GM23248 (cell line): ENCODE results near the gene OR4E1. TPM values are rescaled to one million over a fixed set of nuclear protein-coding genes. Genes with fewer than 3 reads are reported as not detected.

Experiments used
- DNase-seq: peaks from one replicate; pipeline ENCODE4 v3.0.0-alpha.2; 2015
- H2AFZ ChIP-seq: fragments of 200-600 bp; sonication (generic); 2 replicates; pipeline ENCODE4 v1.6.1; 2016; ENCODE audit warnings: antibody characterized with exemption
- H3F3A ChIP-seq: fragments of 200-600 bp; sonication (generic); 2 replicates; pipeline ENCODE4 v1.6.1; 2016; ENCODE audit warnings: mild to moderate bottlenecking, antibody characterized with exemption, mixed run types; ENCODE audit not compliant: insufficient read depth
- H3K27ac ChIP-seq: fragments of 200-600 bp; sonication (generic); 2 replicates; pipeline ENCODE4 v1.5.1; 2016; ENCODE audit warnings: mild to moderate bottlenecking
- H3K27me3 ChIP-seq: fragments of 200-600 bp; sonication (generic); replicated peaks from 2 replicates; pipeline ENCODE4 v1.6.1; 2016; ENCODE audit warnings: mild to moderate bottlenecking; ENCODE audit not compliant: insufficient read depth
- H3K36me3 ChIP-seq: fragments of 200-600 bp; sonication (generic); 2 replicates; pipeline ENCODE4 v1.6.1; 2016; ENCODE audit warnings: low read depth, mild to moderate bottlenecking
- H3K4me1 ChIP-seq: fragments of 200-600 bp; sonication (generic); 2 replicates; pipeline ENCODE4 v1.6.1; 2016; ENCODE audit warnings: mild to moderate bottlenecking; ENCODE audit not compliant: insufficient read depth
- H3K4me2 ChIP-seq: fragments of 200-600 bp; sonication (generic); one replicate; pipeline ENCODE4 v1.6.1; 2016; ENCODE audit warnings: mild to moderate bottlenecking; ENCODE audit not compliant: unreplicated experiment
- H3K4me3 ChIP-seq: fragments of 200-600 bp; sonication (generic); 2 replicates; pipeline ENCODE4 v1.5.1; 2016; ENCODE audit warnings: mild to moderate bottlenecking
- H3K79me2 ChIP-seq: fragments of 200-600 bp; sonication (generic); 2 replicates; pipeline ENCODE4 v1.6.1; 2016; ENCODE audit warnings: mild to moderate bottlenecking; ENCODE audit not compliant: insufficient read depth
- H3K9ac ChIP-seq: fragments of 200-600 bp; sonication (generic); 2 replicates; pipeline ENCODE4 v1.6.1; 2016; ENCODE audit warnings: mild to moderate bottlenecking
- H3K9me2 ChIP-seq: fragments of 200-600 bp; sonication (generic); 2 replicates; pipeline ENCODE4 v1.6.1; 2016; ENCODE audit warnings: mixed run types, mild to moderate bottlenecking, moderate library complexity; ENCODE audit not compliant: insufficient read depth
- H3K9me3 ChIP-seq: fragments of 200-600 bp; sonication (generic); one replicate; pipeline ENCODE4 v1.6.1; 2017; ENCODE audit warnings: low read depth
- H4K20me1 ChIP-seq: fragments of 200-600 bp; sonication (generic); 2 replicates; pipeline ENCODE4 v1.6.0; 2016; ENCODE audit not compliant: insufficient read depth
- EZH2 ChIP-seq: fragments of 200-600 bp; sonication (generic); IDR thresholded peaks from 2 replicates; pipeline ENCODE4 v1.6.1; 2018; ENCODE audit warnings: antibody characterized with exemption, mild to moderate bottlenecking; ENCODE audit not compliant: insufficient read depth, poor library complexity, severe bottlenecking
- EZH2phosphoT487 ChIP-seq: fragments of 200-600 bp; sonication (generic); IDR thresholded peaks from 2 replicates; pipeline ENCODE4 v1.6.1; 2018; ENCODE audit warnings: antibody characterized with exemption, moderate library complexity, mild to moderate bottlenecking, low read depth; ENCODE audit not compliant: insufficient read depth
- WGBS, 2 experiments: methylation state at CpG; one replicate each; pipeline ENCODE4 v1.1.6; 2015 to 2017; ENCODE audit warnings: low lambda C conversion rate in 2 of 2, low coverage in 1 of 2; ENCODE audit errors: missing lambda C conversion rate in 2 of 2; 5-methylcytosine and 5-hydroxymethylcytosine counted together
- in situ Hi-C: fragments of 300-500 bp; cut with MboI; formaldehyde crosslinking; loops from 2 replicates; pipeline ENCODE4 v1.15.0; 2020
- polyA plus RNA-seq: library from polyadenylated mRNA; unstranded; fragments of >200 nt; fragmentation: Nextera tagmentation; extraction: Ambion mirVana; gene quantifications from 2 replicates; pipeline ENCODE4 v1.2.1, GENCODE V29; 2016
- total RNA-seq: library from RNA; depleted of rRNA; stranded (reverse); fragments of >200 nt; shearing (Covaris generic); gene quantifications from 2 replicates; pipeline ENCODE4 v1.2.3, GENCODE V29; 2014

OR4E1 gene
- total and polyA plus RNA-seq, 2 experiments from 2014 or later: not detected

DNA sequence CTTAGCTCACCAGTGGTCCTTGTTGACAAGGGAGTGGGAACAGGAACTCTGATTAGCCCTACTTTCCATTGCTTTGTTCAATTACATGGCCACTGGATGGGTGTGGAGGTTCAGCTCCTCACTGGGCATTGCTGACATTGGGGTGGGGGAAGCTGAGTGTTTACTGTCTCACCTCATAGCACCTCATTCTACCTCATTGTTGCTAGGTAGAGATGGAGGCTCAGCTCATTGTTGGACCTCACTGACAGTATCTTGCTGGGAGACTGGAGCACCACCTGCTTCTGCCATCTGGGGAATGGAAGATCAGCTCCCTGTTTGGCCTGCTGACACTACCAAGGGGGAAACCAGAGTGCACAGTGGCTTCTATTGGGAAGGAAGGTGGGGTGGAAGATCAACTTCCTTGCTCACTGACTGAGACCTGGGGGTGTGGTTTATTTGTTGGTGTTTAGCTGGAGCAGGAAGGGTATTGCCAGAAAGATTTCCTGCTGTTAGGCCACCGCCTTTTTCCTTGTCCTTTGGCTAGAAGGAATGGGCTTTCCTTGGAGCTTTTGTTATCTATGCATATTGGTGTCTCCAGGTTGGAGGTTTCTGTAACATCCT lies 21.3 kb downstream of the OR4E1 start:
- no peak for TF ChIP-seq EZH2
- TF ChIP-seq EZH2phosphoT487: no peak
- Histone ChIP-seq H3K4me1 (no peaks in the 10 kb centered on the region), H3K9me2 (no peaks in the 10 kb centered on the region), H3K4me2 (no peak overlapping the region), H3K79me2 (no peaks in the 10 kb centered on the region), H4K20me1 (no peaks in the 10 kb centered on the region), H3K27ac (no peak overlapping the region), H2AFZ (no peak overlapping the region), H3K36me3 (no peaks in the 10 kb centered on the region), H3F3A (no peaks in the 10 kb centered on the region), H3K9me3 (no peaks in the 10 kb centered on the region), H3K4me3 (no peak overlapping the region), H3K27me3 (no peaks in the 10 kb centered on the region), H3K9ac (no peak overlapping the region)
- no peak for DNase-seq
- in situ Hi-C loops: no loop called here
- 4 to 7% methylated on average over 1 of the region's 1 CpG for WGBS, 2 experiments

DNA sequence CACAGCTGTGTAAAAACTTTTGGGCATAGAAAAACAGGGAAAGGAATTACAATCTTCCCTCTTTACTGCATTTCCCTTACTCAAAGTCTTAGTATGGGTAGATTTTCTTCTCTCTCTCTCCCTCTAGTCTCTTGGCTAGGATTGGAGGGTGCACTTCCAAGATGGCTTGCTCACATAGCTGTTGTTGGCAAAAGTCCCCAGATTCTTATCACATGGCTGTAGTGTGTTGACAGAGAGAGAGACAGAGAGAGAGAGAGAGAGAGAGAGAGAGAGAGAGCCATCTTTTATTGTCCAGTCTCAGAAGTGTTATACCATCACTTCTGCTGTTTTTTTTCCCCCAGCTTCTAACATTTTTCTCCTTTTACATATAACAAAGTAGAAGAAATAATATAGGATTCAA lies 26.2 kb downstream of the OR4E1 start:
- Histone ChIP-seq H3K9me2 (no peaks in the 10 kb centered on the region), H3K27me3 (no peaks in the 10 kb centered on the region; the same call in 1 of the 2 replicates), H2AFZ (no peak overlapping the region), H3K79me2 (no peaks in the 10 kb centered on the region), H3K4me1 (no peaks in the 10 kb centered on the region), H3K36me3 (no peaks in the 10 kb centered on the region), H3K4me3 (no peak overlapping the region), H3K9ac (no peak overlapping the region), H3K9me3 (no peaks in the 10 kb centered on the region), H3K27ac (no peak overlapping the region), H3F3A (no peaks in the 10 kb centered on the region), H3K4me2 (no peak overlapping the region), H4K20me1 (no peaks in the 10 kb centered on the region)
- in situ Hi-C loops: no loop called here
- no peak for TF ChIP-seq EZH2phosphoT487
- TF ChIP-seq EZH2: no peak
- peak; percentile 2 for DNase-seq

GRCh38 chr14:21643407-21643806 lies 30.2 kb downstream of the OR4E1 start:
- no peaks in the 10 kb centered on the region for H3F3A ChIP-seq
- H3K27ac ChIP-seq: no peak overlapping the region
- H3K4me2 ChIP-seq: no peak overlapping the region
- no peaks in the 10 kb centered on the region for H3K9me2 ChIP-seq
- no peak overlapping the region for H2AFZ ChIP-seq
- no peaks in the 10 kb centered on the region for H3K79me2 ChIP-seq
- DNase-seq: no peak
- H3K27me3 ChIP-seq: no peaks in the 10 kb centered on the region; the same call in 1 of the 2 replicates
- WGBS, 2 experiments: 14 to 16% methylated on average over 5 of the region's 5 CpGs
- H3K9me3 ChIP-seq: no peaks in the 10 kb centered on the region
- no peaks in the 10 kb centered on the region for H3K4me1 ChIP-seq
- TF ChIP-seq EZH2phosphoT487 (no peak), EZH2 (no peak)
- H4K20me1 ChIP-seq: no peaks in the 10 kb centered on the region
- in situ Hi-C loops: no loop called here
- no peaks in the 10 kb centered on the region for H3K36me3 ChIP-seq
- H3K9ac ChIP-seq: no peak overlapping the region
- H3K4me3 ChIP-seq: no peak overlapping the region

DNA sequence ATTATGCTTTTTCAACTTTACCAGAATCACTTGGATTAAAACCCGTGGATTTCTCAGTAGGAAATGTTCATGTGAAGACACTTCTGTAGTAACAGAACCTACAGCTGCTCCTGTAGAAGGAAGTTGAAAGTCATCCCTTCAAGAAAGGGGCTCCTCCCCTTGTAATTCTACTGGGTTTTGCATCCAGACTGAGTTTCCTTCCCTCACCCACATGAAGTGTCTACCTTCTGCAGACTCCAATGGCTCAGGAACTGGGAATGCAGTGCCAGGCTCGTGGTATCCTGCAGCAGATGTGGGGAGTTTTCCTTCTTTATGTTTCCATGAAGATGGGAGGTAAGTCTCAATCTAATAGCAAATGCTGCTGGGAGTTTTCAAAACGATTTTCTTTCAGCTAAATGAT lies 30.9 kb downstream of the OR4E1 start:
- WGBS, 2 experiments: 6 to 10% methylated on average over 3 of the region's 3 CpGs

GRCh38 chr14:21634840-21635239 lies 38.8 kb downstream of the OR4E1 start, which contains the start of gene OR10G2:
Gene OR10G2 (minus strand): TSS chr14:21634940. CDS start chr14:21634842, 98 bp downstream.
- Histone ChIP-seq H3K79me2 (no peaks in the 10 kb centered on the region), H3K9me3 (no peaks in the 10 kb centered on the region), H3F3A (no peaks in the 10 kb centered on the region), H3K9me2 (no peaks in the 10 kb centered on the region), H3K36me3 (no peaks in the 10 kb centered on the region), H4K20me1 (no peaks in the 10 kb centered on the region), H3K9ac (no peak within 1 kb of the TSS), H3K4me3 (no peak within 1 kb of the TSS), H3K4me1 (no peaks in the 10 kb centered on the region), H3K4me2 (no peak within 1 kb of the TSS), H3K27me3 (no peaks in the 10 kb centered on the region), H2AFZ (no peak within 1 kb of the TSS), H3K27ac (no peak within 1 kb of the TSS)
- no peak for DNase-seq
- WGBS, 2 experiments: 15 to 16% methylated on average over 4 of the region's 4 CpGs
- in situ Hi-C loops: no loop called here
- TF ChIP-seq EZH2: no peak
- TF ChIP-seq EZH2phosphoT487: no peak

More for the DNA sequence above, 30.9 kb downstream of the OR4E1 start:
- TF ChIP-seq EZH2phosphoT487: no peak
- no peak for TF ChIP-seq EZH2
- no peak overlapping the region for H3K27ac ChIP-seq
- H3K4me2 ChIP-seq: no peak overlapping the region
- H3K36me3 ChIP-seq: no peaks in the 10 kb centered on the region
- no peaks in the 10 kb centered on the region for H3K4me1 ChIP-seq
- no peak overlapping the region for H3K9ac ChIP-seq
- H3K79me2 ChIP-seq: no peaks in the 10 kb centered on the region
- no peaks in the 10 kb centered on the region for H3K9me2 ChIP-seq
- no peaks in the 10 kb centered on the region for H3K9me3 ChIP-seq
- no peaks in the 10 kb centered on the region for H4K20me1 ChIP-seq
- H3K27me3 ChIP-seq: no peaks in the 10 kb centered on the region; the same call in 1 of the 2 replicates
- in situ Hi-C loops: no loop called here
- no peak overlapping the region for H3K4me3 ChIP-seq
- H2AFZ ChIP-seq: no peak overlapping the region
- H3F3A ChIP-seq: no peaks in the 10 kb centered on the region
- no peak for DNase-seq
